WTC11 (cell line): ENCODE results near the gene TFF2. TPM values are rescaled to one million over a fixed set of nuclear protein-coding genes. Genes with fewer than 3 reads are reported as not detected.

ENCODE experiments used
- ATAC-seq: fragments of 200-7000 bp; cut with Tn5 transposase; 2 replicates; pipeline ENCODE4 v1.10.0; 2021; ENCODE audit warnings: mild to moderate bottlenecking, moderate library complexity
- CTCF ChIA-PET: fragments of 300-600 bp; sonication (Branson Sonifier 250); formaldehyde crosslinking; loops from one replicate; lab custom pipeline; 2021; ENCODE audit warnings: antibody characterized with exemption; lab: Charles Lee
- POLR2A ChIA-PET: fragments of 350-600 bp; sonication (Branson Sonifier 250); formaldehyde crosslinking; loops from one replicate; lab custom pipeline; 2021; ENCODE audit warnings: antibody characterized with exemption; lab: Charles Lee
- DNase-seq: peaks from one replicate; pipeline ENCODE4 v3.0.0; 2021; ENCODE audit warnings: low spot score
- H3K27ac Mint-ChIP-seq: 2 replicates; pipeline ENCODE4 v1.8.0; 2021; ENCODE audit warnings: mixed read lengths
- H3K27me3 Mint-ChIP-seq: 2 replicates; pipeline ENCODE4 v1.8.0; 2021; ENCODE audit warnings: low read depth, mild to moderate bottlenecking, moderate library complexity, mixed read lengths
- H3K36me3 Mint-ChIP-seq: 2 replicates; pipeline ENCODE4 v1.8.0; 2021; ENCODE audit warnings: mixed read lengths
- H3K4me1 Mint-ChIP-seq: 2 replicates; pipeline ENCODE4 v1.8.0; 2022; ENCODE audit warnings: mixed read lengths
- H3K4me3 Mint-ChIP-seq: 2 replicates; pipeline ENCODE4 v1.8.0; 2021; ENCODE audit warnings: mild to moderate bottlenecking, moderate library complexity, mixed read lengths
- H3K9me3 Mint-ChIP-seq: 2 replicates; pipeline ENCODE4 v1.8.0; 2021; ENCODE audit warnings: mixed read lengths
- ATF3 ChIP-seq: sonication (generic); formaldehyde crosslinking; conservative IDR thresholded peaks from 2 replicates; pipeline ENCODE4 v1.8.1; 2022; ENCODE audit warnings: mild to moderate bottlenecking, missing genetic modification reagents
- ATF6 ChIP-seq: sonication (generic); formaldehyde crosslinking; IDR thresholded peaks from 2 replicates; pipeline ENCODE4 v1.8.1; 2023; ENCODE audit warnings: mild to moderate bottlenecking, missing genetic modification reagents
- CREB1 ChIP-seq: sonication (generic); formaldehyde crosslinking; IDR thresholded peaks from 2 replicates; pipeline ENCODE4 v1.8.0; 2023; ENCODE audit warnings: mild to moderate bottlenecking, missing genetic modification reagents
- CREM ChIP-seq: sonication (generic); formaldehyde crosslinking; IDR thresholded peaks from 2 replicates; pipeline ENCODE4 v1.8.1; 2022; ENCODE audit warnings: mild to moderate bottlenecking, missing genetic modification reagents, moderate library complexity
- E2F1 ChIP-seq: sonication (generic); formaldehyde crosslinking; IDR thresholded peaks from 2 replicates; pipeline ENCODE4 v1.8.0; 2022; ENCODE audit warnings: mild to moderate bottlenecking, missing genetic modification reagents
- ERG ChIP-seq: fragments of 250-450 bp; sonication (Bioruptor Pico); IDR thresholded peaks from 2 replicates; pipeline ENCODE4 v1.8.0; 2021; ENCODE audit warnings: mild to moderate bottlenecking
- ESRRA ChIP-seq: sonication (generic); formaldehyde crosslinking; IDR thresholded peaks from 2 replicates; pipeline ENCODE4 v1.8.1; 2022; ENCODE audit warnings: mild to moderate bottlenecking, missing genetic modification reagents, borderline replicate concordance
- MLX ChIP-seq: sonication (generic); formaldehyde crosslinking; IDR thresholded peaks from 2 replicates; pipeline ENCODE4 v1.8.1; 2023; ENCODE audit warnings: mild to moderate bottlenecking, missing genetic modification reagents, moderate library complexity
- NFE2L1 ChIP-seq: sonication (generic); formaldehyde crosslinking; IDR thresholded peaks from 2 replicates; pipeline ENCODE4 v1.8.1; 2023; ENCODE audit warnings: missing genetic modification reagents
- OVOL2 ChIP-seq: fragments of 250-450 bp; sonication (Bioruptor Pico); IDR thresholded peaks from 2 replicates; pipeline ENCODE4 v1.9.0; 2021; ENCODE audit warnings: mild to moderate bottlenecking, borderline replicate concordance
- SMAD3 ChIP-seq: sonication (generic); formaldehyde crosslinking; IDR thresholded peaks from 2 replicates; pipeline ENCODE4 v1.8.0; 2022; ENCODE audit warnings: missing genetic modification reagents, mild to moderate bottlenecking, borderline replicate concordance
- TCF7 ChIP-seq: sonication (generic); formaldehyde crosslinking; IDR thresholded peaks from 2 replicates; pipeline ENCODE4 v1.8.0; 2022; ENCODE audit warnings: mild to moderate bottlenecking, low read depth, missing genetic modification reagents, moderate library complexity
- TP53 ChIP-seq: sonication (generic); formaldehyde crosslinking; IDR thresholded peaks from 2 replicates; pipeline ENCODE4 v1.8.1; 2023; ENCODE audit warnings: mild to moderate bottlenecking, missing genetic modification reagents
- ZBTB43 ChIP-seq: sonication (generic); formaldehyde crosslinking; IDR thresholded peaks from 2 replicates; pipeline ENCODE4 v1.8.1; 2023; ENCODE audit warnings: mild to moderate bottlenecking, missing genetic modification reagents
- ZNF121 ChIP-seq: sonication (generic); formaldehyde crosslinking; IDR thresholded peaks from 2 replicates; pipeline ENCODE4 v1.8.0; 2023; ENCODE audit warnings: missing genetic modification reagents
- ZNF232 ChIP-seq: sonication (generic); formaldehyde crosslinking; IDR thresholded peaks from 2 replicates; pipeline ENCODE4 v1.8.0; 2022; ENCODE audit warnings: mild to moderate bottlenecking, missing genetic modification reagents
- ZNF396 ChIP-seq: fragments of 250-450 bp; sonication (Bioruptor Pico); IDR thresholded peaks from 2 replicates; pipeline ENCODE4 v1.8.0; 2021; ENCODE audit warnings: mild to moderate bottlenecking, moderate library complexity, borderline replicate concordance
- ZNF416 ChIP-seq: fragments of 250-450 bp; sonication (Bioruptor Pico); IDR thresholded peaks from 2 replicates; pipeline ENCODE4 v1.9.0; 2021; ENCODE audit warnings: mild to moderate bottlenecking, inconsistent platforms
- total RNA-seq: library from RNA; stranded (reverse); gene quantifications from 3 replicates; pipeline ENCODE4 v1.2.3, GENCODE V29; 2021

Gene TFF2
- total RNA-seq, 1 experiment from 2014 or later, result 0.33 TPM

- no peak for TF ChIP-seq SMAD3 (CRISPR knock-in tag)
These were observed 29.6 kb downstream of the TFF2 start (continued) for GRCh38 chr21:42321231-42321630.

- TF ChIP-seq E2F1 (CRISPR knock-in tag) (no peak), ATF6 (CRISPR knock-in tag) (no peak), ZNF416 (CRISPR knock-in tag) (no peak), ZNF232 (CRISPR knock-in tag) (no peak), TCF7 (CRISPR knock-in tag) (no peak), CREB1 (no peak), ZBTB43 (CRISPR knock-in tag) (no peak), TP53 (no peak), ATF3 (CRISPR knock-in tag) (no peak), MLX (no peak), ZNF396 (no peak), CREM (CRISPR knock-in tag) (no peak), ERG (no peak), ESRRA (CRISPR knock-in tag) (no peak), NFE2L1 (CRISPR knock-in tag) (no peak), ZNF121 (CRISPR knock-in tag) (no peak), OVOL2 (CRISPR knock-in tag) (no peak)
- Mint-ChIP-seq H3K9me3 (peaks cover 9% of the 10 kb centered on the region), H3K36me3 (peaks cover 9% of the 10 kb centered on the region), H3K4me1 (peaks cover 38% of the 10 kb centered on the region), H3K27ac (0 out of 2 replicates have a peak overlapping the region, but pooled peaks have one; percentile 41), H3K4me3 (no peak overlapping the region), H3K27me3 (no peaks in the 10 kb centered on the region; the same call in 1 of the 2 replicates)
- DNase-seq (no peak), ATAC-seq (no peak)
- POLR2A ChIA-PET, result no interaction called here
- CTCF ChIA-PET, result interaction anchor here (4.7 kb wide), 1 partner anchor 11 kb away, joined by 34 read pairs; no protein-coding TSS in a partner anchor
These were observed 30.0 kb downstream of the TFF2 start for GRCh38 chr21:42320791-42321190.
